ENCODE measurements around the gene IL17RE.
A peak's percentile ranks its signal among the peaks of the same experiment; 100 is the strongest.
"Not testable (repeated sequence)": the region's sequence is repeated elsewhere in the genome, so short reads cannot be mapped to it uniquely, and the experiment has no call there.

The IL17RE gene

GRCh38 chr3:9935966-9936510 is 33.4 kb downstream of the IL17RE start:
- no peak for DNase-seq

- DNase-seq = no peak
Observed at GRCh38 chr3:9937486-9938238, 35.0 kb downstream of the IL17RE start.

GRCh38 chr3:9938966-9939365 is 36.3 kb downstream of the IL17RE start:
- no peak for DNase-seq

- not testable (repeated sequence) for DNase-seq
Observed at GRCh38 chr3:9939906-9940305, 37.3 kb downstream of the IL17RE start.

- DNase-seq = no peak
Observed at GRCh38 chr3:9940746-9941145, 38.1 kb downstream of the IL17RE start.

- DNase-seq = no peak
Observed at GRCh38 chr3:9942164-9942563, 39.5 kb downstream of the IL17RE start.

- DNase-seq = no peak
Observed at GRCh38 chr3:9942934-9943690, 40.5 kb downstream of the IL17RE start.

- no peak for DNase-seq
Observed at GRCh38 chr3:9944271-9944670, 41.6 kb downstream of the IL17RE start.

GRCh38 chr3:9945358-9945757 is 42.7 kb downstream of the IL17RE start:
- DNase-seq = no peak

- DNase-seq = peak; percentile 81
Observed at GRCh38 chr3:9946112-9947024, 43.7 kb downstream of the IL17RE start.

GRCh38 chr3:9947025-9947995 is 44.7 kb downstream of the IL17RE start:
- DNase-seq = no peak

- DNase-seq = no peak
Observed at GRCh38 chr3:9948586-9948985, 45.9 kb downstream of the IL17RE start.

- DNase-seq = no peak
Observed at GRCh38 chr3:9949115-9949514, 46.5 kb downstream of the IL17RE start.

GRCh38 chr3:9949626-9950025 is 47.0 kb downstream of the IL17RE start:
- DNase-seq = no peak

- DNase-seq = no peak
Observed at GRCh38 chr3:9951126-9951525, 48.5 kb downstream of the IL17RE start.

- no peak for DNase-seq
Observed at GRCh38 chr3:9951598-9951961, 48.9 kb downstream of the IL17RE start.

- DNase-seq = peak; percentile 62
Observed at GRCh38 chr3:9951962-9952805, 49.5 kb downstream of the IL17RE start, which contains the start of gene PRRT3. PRRT3 (minus strand) TSS chr3:9952408; CDS start chr3:9950115, 2,293 bp downstream.

- no peak for DNase-seq
Observed at GRCh38 chr3:9955067-9955502, 52.4 kb downstream of the IL17RE start.

- DNase-seq = no peak
Observed at GRCh38 chr3:9955611-9956352, 53.1 kb downstream of the IL17RE start.

- no peak for DNase-seq
Observed at GRCh38 chr3:9957214-9957613, 54.6 kb downstream of the IL17RE start.
